D721Med (cell line): ENCODE results near the gene SKIDA1.

Source experiments
- DNase-seq: peaks from one replicate; pipeline ENCODE4 v3.0.0; 2011; ENCODE audit warnings: low spot score; ENCODE audit not compliant: insufficient read length
- FAIRE-seq: peaks from 2 replicates; lab custom pipeline; 2011; peaks lifted over from hg19 to GRCh38; lab: Jason Lieb, UNC
- TF ChIP-seq, protein P1 (sequence below): IDR thresholded peaks from 2 replicates; pipeline ENCODE4 v1.5.1; 2012; ENCODE audit warnings: mild to moderate bottlenecking, control low read depth; ENCODE audit not compliant: insufficient read depth; ENCODE audit errors: missing control alignments

SKIDA1 gene

GRCh38 chr10:21490711-21491105 is 34.8 kb downstream of the SKIDA1 start:
- TF ChIP-seq, protein P1, sequence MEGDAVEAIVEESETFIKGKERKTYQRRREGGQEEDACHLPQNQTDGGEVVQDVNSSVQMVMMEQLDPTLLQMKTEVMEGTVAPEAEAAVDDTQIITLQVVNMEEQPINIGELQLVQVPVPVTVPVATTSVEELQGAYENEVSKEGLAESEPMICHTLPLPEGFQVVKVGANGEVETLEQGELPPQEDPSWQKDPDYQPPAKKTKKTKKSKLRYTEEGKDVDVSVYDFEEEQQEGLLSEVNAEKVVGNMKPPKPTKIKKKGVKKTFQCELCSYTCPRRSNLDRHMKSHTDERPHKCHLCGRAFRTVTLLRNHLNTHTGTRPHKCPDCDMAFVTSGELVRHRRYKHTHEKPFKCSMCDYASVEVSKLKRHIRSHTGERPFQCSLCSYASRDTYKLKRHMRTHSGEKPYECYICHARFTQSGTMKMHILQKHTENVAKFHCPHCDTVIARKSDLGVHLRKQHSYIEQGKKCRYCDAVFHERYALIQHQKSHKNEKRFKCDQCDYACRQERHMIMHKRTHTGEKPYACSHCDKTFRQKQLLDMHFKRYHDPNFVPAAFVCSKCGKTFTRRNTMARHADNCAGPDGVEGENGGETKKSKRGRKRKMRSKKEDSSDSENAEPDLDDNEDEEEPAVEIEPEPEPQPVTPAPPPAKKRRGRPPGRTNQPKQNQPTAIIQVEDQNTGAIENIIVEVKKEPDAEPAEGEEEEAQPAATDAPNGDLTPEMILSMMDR, result no peak
- DNase-seq (no peak), FAIRE-seq (no peak)

GRCh38 chr10:21490028-21490710 is 35.3 kb downstream of the SKIDA1 start:
- FAIRE-seq (no peak), DNase-seq (no peak)
- TF ChIP-seq, protein P1, result no peak

- FAIRE-seq (no peak), DNase-seq (no peak)
- TF ChIP-seq, protein P1, result no peak
Measured at GRCh38 chr10:21488957-21489446, 36.5 kb downstream of the SKIDA1 start.

DNA sequence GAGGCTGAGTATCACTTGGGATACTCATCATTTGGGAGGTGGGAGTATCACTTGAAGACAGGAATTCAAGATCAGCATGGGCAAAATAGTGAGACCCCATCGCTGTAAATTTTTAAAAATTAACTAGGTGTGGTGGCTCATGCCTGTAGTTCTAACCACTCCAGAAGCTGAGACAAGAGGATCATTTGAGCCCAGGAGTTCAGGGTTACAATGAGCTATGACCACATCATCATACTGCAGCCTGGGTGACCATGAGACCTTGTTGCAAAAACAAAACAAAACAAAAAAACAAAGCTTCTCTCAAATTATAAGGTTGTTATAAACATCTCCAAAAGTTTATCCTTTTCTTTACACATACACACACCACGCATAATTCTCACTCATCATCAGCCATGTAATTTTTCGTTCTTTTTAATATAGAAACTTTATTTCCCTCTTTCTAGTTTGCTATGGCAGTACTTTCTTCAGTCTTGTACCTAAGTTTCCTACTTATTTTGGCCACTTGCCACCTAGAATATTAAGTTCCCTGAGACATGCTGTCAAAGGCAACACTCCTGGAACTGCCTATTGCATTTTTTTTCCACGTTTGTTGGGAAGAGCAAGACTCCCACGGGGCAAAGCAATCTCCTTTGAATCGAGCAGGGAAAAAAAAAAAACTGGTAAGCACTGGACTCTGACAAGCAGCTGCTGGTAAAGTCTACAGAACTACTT is 37.1 kb downstream of the SKIDA1 start:
- TF ChIP-seq, protein P1, result no peak
- DNase-seq (no peak), FAIRE-seq (no peak)

- DNase-seq (no peak), FAIRE-seq (no peak)
- TF ChIP-seq, protein P1, result no peak
Measured at GRCh38 chr10:21487416-21488180, 37.9 kb downstream of the SKIDA1 start.

DNA sequence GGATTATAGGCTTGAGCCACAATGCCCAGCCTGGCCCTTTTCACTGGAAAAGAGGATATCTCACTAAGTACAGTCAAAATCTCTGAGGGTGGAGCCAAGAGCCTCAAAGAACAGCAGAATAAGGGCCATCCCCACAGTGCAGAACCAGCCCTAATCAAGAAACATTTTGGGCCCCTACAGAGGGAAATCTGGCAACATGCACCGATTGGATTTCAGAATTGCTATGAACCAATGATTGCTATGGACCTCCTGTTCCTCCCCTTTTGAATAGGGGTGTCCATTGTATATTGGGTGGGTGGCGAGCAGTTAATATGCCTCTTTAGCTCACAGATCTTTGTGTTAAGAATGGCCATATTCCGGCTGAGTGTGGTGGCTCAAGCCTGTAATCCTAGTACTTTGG is 42.7 kb downstream of the SKIDA1 start:
- no peak for DNase-seq
- no peak for FAIRE-seq
- TF ChIP-seq, protein P1, result no peak
